ENCODE measurements around the gene DUS3L.

DNA sequence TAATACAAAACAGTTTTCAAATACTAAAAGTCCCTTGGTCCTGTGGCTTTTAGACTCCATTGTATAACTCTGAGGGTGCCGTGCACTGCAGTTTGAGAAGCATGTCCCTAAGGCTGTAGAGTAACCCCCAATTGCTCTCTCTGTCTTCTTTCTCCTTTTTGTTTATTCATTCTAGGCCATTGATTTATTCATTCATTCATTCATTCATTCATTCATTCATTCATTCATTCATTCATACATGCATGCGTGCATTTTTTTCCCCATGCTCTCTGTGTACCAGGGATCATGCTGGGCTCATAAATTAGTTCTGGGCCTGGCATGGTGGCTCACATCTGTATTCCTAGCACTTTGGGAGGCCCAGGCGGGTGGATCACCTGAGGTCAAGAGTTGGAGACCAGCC is 25.7 kb downstream of the DUS3L start:
- no peak for TF ChIP-seq SIN3A (IDR thresholded peaks at IDR 0.05; ENCODE audit: borderline replicate concordance, insufficient read depth, low read length)
- TF ChIP-seq, protein P1, sequence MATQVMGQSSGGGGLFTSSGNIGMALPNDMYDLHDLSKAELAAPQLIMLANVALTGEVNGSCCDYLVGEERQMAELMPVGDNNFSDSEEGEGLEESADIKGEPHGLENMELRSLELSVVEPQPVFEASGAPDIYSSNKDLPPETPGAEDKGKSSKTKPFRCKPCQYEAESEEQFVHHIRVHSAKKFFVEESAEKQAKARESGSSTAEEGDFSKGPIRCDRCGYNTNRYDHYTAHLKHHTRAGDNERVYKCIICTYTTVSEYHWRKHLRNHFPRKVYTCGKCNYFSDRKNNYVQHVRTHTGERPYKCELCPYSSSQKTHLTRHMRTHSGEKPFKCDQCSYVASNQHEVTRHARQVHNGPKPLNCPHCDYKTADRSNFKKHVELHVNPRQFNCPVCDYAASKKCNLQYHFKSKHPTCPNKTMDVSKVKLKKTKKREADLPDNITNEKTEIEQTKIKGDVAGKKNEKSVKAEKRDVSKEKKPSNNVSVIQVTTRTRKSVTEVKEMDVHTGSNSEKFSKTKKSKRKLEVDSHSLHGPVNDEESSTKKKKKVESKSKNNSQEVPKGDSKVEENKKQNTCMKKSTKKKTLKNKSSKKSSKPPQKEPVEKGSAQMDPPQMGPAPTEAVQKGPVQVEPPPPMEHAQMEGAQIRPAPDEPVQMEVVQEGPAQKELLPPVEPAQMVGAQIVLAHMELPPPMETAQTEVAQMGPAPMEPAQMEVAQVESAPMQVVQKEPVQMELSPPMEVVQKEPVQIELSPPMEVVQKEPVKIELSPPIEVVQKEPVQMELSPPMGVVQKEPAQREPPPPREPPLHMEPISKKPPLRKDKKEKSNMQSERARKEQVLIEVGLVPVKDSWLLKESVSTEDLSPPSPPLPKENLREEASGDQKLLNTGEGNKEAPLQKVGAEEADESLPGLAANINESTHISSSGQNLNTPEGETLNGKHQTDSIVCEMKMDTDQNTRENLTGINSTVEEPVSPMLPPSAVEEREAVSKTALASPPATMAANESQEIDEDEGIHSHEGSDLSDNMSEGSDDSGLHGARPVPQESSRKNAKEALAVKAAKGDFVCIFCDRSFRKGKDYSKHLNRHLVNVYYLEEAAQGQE (IDR thresholded peaks at IDR 0.05; ENCODE audit: insufficient read depth in 1 of 2, low read depth in 2 of 2, low read length in 2 of 2) = no peak
- TF ChIP-seq POLR2AphosphoS5 (IDR thresholded peaks at IDR 0.05; ENCODE audit: low read depth, low read length) = no peak
- TF ChIP-seq TAF1 (IDR thresholded peaks at IDR 0.05; ENCODE audit: borderline replicate concordance, insufficient read depth, low read length) = no peak
